OCI-LY3 (cell line): ENCODE measurements around the gene ZNF550.
A peak's percentile ranks its signal among the peaks of the same experiment; 100 is the strongest.

Experiments used
- CTCF ChIP-seq: fragments of 200-600, 300-600 bp; sonication (generic); IDR thresholded peaks from 2 replicates; pipeline ENCODE4 v1.5.1; 2014; ENCODE audit warnings: antibody characterized with exemption, low read length, low read depth
- EZH2phosphoT487 ChIP-seq: fragments of 200-600 bp; shearing (Covaris generic); IDR thresholded peaks from 2 replicates; pipeline ENCODE4 v1.6.1; 2018; ENCODE audit warnings: antibody characterized with exemption, mixed run types, low read depth

GRCh38 chr19:57578487-57579205 is 19.0 kb upstream of the ZNF550 start, which contains the start of gene ZNF416:
- peak; percentile 33; the same call in 1 of the 2 replicates for TF ChIP-seq CTCF
- no peak for TF ChIP-seq EZH2phosphoT487
